PC-3 (cell line): ENCODE results near the gene HTR3A.

Experiments used
- EZH2 ChIP-seq: fragments of 300-600 bp; sonication (generic); IDR thresholded peaks from one replicate; pipeline ENCODE4 v1.6.1; 2017; ENCODE audit warnings: antibody characterized with exemption, mild to moderate bottlenecking, low read length; ENCODE audit not compliant: unreplicated experiment
- EZH2phosphoT487 ChIP-seq: fragments of 300-600 bp; sonication (generic); IDR thresholded peaks from 2 replicates; pipeline ENCODE4 v1.6.1; 2018; ENCODE audit warnings: mild to moderate bottlenecking, antibody characterized with exemption, low read length, borderline replicate concordance
- TF ChIP-seq, protein P1 (sequence below): fragments of 300-600 bp; sonication (generic); conservative IDR thresholded peaks from 2 replicates; pipeline ENCODE4 v1.5.1; 2017; ENCODE audit warnings: antibody characterized with exemption, low read depth, mild to moderate bottlenecking, low read length

DNA sequence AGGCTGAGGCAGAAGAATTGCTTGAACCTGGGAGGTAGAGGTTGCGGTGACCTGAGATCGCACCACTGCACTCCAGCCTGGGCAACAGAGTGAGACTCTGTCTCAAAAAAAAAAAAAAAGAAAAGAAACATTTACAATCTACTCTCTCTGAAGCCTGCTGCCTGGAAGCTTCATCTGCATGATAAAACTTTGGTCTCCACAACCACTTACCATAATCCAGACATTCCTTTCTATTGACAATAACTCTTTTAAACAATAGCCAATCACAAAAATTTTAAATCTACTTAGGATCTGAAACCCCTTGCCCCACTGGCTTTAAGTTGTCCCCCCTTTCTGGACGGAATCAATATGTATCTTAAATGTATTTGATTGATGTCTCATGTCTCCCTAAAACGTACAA is 25.0 kb upstream of the HTR3A start:
- TF ChIP-seq, protein P1, sequence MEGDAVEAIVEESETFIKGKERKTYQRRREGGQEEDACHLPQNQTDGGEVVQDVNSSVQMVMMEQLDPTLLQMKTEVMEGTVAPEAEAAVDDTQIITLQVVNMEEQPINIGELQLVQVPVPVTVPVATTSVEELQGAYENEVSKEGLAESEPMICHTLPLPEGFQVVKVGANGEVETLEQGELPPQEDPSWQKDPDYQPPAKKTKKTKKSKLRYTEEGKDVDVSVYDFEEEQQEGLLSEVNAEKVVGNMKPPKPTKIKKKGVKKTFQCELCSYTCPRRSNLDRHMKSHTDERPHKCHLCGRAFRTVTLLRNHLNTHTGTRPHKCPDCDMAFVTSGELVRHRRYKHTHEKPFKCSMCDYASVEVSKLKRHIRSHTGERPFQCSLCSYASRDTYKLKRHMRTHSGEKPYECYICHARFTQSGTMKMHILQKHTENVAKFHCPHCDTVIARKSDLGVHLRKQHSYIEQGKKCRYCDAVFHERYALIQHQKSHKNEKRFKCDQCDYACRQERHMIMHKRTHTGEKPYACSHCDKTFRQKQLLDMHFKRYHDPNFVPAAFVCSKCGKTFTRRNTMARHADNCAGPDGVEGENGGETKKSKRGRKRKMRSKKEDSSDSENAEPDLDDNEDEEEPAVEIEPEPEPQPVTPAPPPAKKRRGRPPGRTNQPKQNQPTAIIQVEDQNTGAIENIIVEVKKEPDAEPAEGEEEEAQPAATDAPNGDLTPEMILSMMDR: no peak
- no peak for TF ChIP-seq EZH2
- TF ChIP-seq EZH2phosphoT487: no peak
